ENCODE data around the gene GLUD1. TPM values are rescaled to one million over a fixed set of nuclear protein-coding genes. Genes with fewer than 3 reads are reported as not detected.

The GLUD1 gene
- total and polyA plus RNA-seq, 4 donors: 71.7 to 118 (median 93.8) TPM

DNA sequence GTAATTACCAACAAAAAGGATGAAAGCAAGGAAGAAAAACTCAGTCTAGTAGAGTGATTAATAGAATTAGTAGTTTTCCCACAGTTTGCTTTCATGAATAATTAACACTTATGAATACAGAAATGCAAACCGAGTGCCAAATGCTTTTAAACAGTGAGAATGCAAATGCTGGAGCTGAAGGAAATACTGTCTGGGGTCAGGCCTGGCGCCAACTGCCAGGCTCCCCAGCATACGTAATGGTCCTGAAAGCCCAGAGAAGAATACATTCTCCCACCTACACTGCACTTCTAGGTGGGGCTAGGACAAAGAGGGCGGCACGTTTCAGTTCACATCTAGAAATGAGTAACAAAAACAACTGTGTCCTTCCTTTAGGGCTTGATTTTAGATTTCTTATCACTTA is 30.0 kb downstream of the GLUD1 start:
- Histone ChIP-seq H3K9me3 (ENCODE audit: control insufficient read depth, low read length) (no peaks in the 10 kb centered on the region), H3K27ac (ENCODE audit: low read depth in 1 of 2, low read length in 2 of 2) (no peak overlapping the region), H3K4me3 (ENCODE audit: low read length in 2 of 2) (no peak overlapping the region), H3K36me3 (ENCODE audit: control insufficient read depth in 1 of 2, insufficient read depth in 2 of 2, low read length in 1 of 2) (peaks cover 10 to 13% of the 10 kb centered on the region in 2 donors), H3K4me1 (ENCODE audit: control insufficient read depth in 1 of 2, insufficient read depth in 2 of 2, low read length in 2 of 2) (no peaks in the 10 kb centered on the region), H3K27me3 (ENCODE audit: control insufficient read depth in 1 of 2, insufficient read depth in 2 of 2, low read length in 1 of 2) (no peaks in the 10 kb centered on the region)
- DNase-seq (no peak), ATAC-seq (ENCODE audit: low FRiP score) (no peak)
- 80 to 83% methylated on average over 5 of the region's 5 CpGs for WGBS, 2 donors
- intact Hi-C loops (cut with DNase I): no loop called here

DNA sequence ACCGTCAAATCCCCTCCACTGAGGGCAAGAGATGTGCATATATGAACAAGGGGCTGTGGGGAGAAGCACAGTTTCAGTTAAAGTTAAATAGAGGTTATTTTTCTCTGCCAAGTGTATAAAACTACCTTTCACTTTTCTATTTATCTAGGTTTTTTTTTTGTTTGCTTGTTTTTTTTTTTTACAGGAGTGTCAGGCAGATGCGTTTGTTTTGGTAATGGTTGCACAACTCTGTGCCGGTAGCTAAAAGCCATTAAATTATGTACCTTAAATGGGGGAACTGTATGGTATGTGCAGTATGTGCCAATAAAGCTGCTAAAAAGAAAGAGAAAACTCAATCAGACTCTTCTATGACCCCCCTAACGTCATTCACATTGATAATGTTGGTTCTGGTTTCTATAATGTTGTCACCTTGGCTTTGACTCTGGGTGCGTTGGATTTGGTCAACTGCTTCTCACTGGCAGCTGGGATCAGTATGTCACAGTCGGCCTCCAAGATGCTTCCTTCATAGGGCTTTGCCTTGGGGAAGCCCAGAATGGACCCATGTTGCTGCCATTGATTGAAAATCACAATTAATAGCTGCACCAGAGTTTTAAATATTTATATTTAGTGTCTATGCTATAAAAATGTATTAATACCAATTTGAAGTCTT is 34.2 kb downstream of the GLUD1 start:
- intact Hi-C loops (cut with DNase I): no loop called here
- Histone ChIP-seq H3K4me1 (ENCODE audit: control insufficient read depth in 1 of 2, insufficient read depth in 2 of 2, low read length in 2 of 2) (no peaks in the 10 kb centered on the region), H3K27me3 (ENCODE audit: control insufficient read depth in 1 of 2, insufficient read depth in 2 of 2, low read length in 1 of 2) (no peaks in the 10 kb centered on the region), H3K4me3 (ENCODE audit: low read length in 2 of 2) (no peak overlapping the region), H3K36me3 (ENCODE audit: control insufficient read depth in 1 of 2, insufficient read depth in 2 of 2, low read length in 1 of 2) (peaks cover 2% of the 10 kb centered on the region in 2 donors), H3K9me3 (ENCODE audit: control insufficient read depth, low read length) (no peaks in the 10 kb centered on the region), H3K27ac (ENCODE audit: low read depth in 1 of 2, low read length in 2 of 2) (no peak overlapping the region)
- ATAC-seq (ENCODE audit: low FRiP score): no peak
- WGBS, 2 donors: 88 to 92% methylated on average over 6 of the region's 6 CpGs
- no peak for DNase-seq

DNA sequence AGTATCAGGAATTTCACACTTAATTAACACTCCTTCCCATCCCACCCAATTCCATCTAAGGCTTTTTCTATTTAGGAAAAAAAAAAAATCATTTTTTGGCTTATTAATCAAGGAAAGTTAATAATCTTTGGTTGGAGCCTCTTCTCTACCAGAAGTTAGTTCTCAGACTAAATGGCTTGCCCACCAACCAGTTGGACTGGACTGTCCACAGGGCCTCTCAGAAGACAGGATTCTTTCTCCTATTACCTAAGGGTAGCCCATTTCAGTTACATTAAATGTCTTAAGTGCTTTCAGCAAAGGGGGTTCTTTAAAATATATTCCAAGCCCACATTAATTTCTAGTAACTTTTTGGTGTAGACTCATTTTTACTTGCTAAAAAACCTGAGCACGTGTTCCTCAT is 35.2 kb downstream of the GLUD1 start:
- ATAC-seq (ENCODE audit: low FRiP score) (no peak), DNase-seq (no peak)
- no peaks in the 10 kb centered on the region for H3K9me3 ChIP-seq (ENCODE audit: control insufficient read depth, low read length)
- H3K27ac ChIP-seq (ENCODE audit: low read depth in 1 of 2, low read length in 2 of 2): no peak overlapping the region
- intact Hi-C loops (cut with DNase I): no loop called here
- WGBS, 2 donors: 99 to 100% methylated on average over 1 of the region's 1 CpG
- no peak overlapping the region for H3K4me3 ChIP-seq (ENCODE audit: low read length in 2 of 2)
- peaks cover 2% of the 10 kb centered on the region in 2 donors for H3K36me3 ChIP-seq (ENCODE audit: control insufficient read depth in 1 of 2, insufficient read depth in 2 of 2, low read length in 1 of 2)
- H3K27me3 ChIP-seq (ENCODE audit: control insufficient read depth in 1 of 2, insufficient read depth in 2 of 2, low read length in 1 of 2): no peaks in the 10 kb centered on the region
- H3K4me1 ChIP-seq (ENCODE audit: control insufficient read depth in 1 of 2, insufficient read depth in 2 of 2, low read length in 2 of 2): no peaks in the 10 kb centered on the region

DNA sequence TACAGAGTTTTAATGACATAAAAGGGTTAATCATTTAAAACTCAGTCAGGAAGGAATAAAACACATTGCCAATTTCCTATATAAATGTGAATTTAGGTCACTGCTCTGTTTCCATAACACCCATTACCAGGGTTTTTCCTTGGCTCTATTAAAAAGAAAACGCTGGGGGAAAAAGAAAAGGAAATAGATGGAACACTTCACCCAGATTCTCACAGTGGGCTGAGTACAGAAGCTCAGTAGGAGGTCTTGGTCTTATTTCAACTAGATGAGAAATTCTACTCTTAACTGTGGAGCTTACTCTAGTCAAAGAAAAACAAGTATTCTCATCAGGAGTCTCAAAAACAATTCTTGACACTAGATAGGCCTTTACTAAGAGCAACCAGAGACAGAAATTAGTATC is 36.5 kb downstream of the GLUD1 start:
- Histone ChIP-seq H3K27ac (ENCODE audit: low read depth in 1 of 2, low read length in 2 of 2) (no peak overlapping the region), H3K9me3 (ENCODE audit: control insufficient read depth, low read length) (no peaks in the 10 kb centered on the region), H3K36me3 (ENCODE audit: control insufficient read depth in 1 of 2, insufficient read depth in 2 of 2, low read length in 1 of 2) (peaks cover 2% of the 10 kb centered on the region in 2 donors), H3K4me3 (ENCODE audit: low read length in 2 of 2) (no peak overlapping the region), H3K4me1 (ENCODE audit: control insufficient read depth in 1 of 2, insufficient read depth in 2 of 2, low read length in 2 of 2) (no peaks in the 10 kb centered on the region), H3K27me3 (ENCODE audit: control insufficient read depth in 1 of 2, insufficient read depth in 2 of 2, low read length in 1 of 2) (no peaks in the 10 kb centered on the region)
- WGBS, 2 donors: 37 to 50% methylated on average over 1 of the region's 1 CpG
- no peak for ATAC-seq (ENCODE audit: low FRiP score)
- no peak for DNase-seq
- intact Hi-C loops (cut with DNase I): no loop called here

DNA sequence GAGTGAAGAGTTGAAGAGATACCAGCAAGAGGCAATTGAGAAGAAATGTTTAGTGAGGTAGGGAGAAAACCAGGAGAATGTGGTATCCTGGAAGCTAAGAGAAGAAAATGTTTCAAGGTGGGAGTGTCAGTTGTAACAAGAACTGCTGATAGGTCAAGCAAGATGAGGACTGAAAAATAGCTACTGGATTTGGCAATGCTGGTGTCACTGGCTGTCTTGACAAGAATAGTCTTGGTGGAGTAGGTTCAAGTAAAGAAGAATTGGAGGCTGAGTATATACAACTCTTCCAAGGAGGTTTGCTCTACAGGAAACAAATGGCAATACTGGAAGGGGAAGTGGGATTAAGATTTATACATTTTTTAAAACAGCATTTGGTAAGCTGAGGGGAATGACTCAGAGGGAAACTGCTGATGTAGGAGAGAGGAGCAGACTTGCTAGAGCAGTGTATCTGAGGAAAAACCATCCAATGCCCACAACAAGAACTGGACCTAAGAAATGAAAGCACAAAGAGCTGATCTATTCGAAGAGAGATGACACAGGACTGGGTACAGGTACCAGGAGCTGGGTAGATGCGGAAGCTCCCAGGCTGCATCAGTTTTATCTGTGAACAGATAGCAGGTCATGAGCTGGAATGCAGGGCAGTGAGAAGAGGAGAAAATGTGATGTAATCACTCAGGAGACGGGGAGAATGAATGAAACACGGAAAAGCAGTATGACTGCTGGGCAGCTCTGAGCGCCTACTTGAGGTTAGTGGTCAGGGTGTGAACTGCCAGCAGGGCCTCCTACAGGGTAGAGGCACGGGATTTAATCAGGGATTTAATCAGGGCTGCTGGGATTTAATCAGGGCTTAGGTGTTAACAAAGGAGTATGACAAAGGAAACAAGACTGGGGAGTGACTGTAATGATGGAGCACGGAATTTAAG is 40.0 kb downstream of the GLUD1 start:
- 80% methylated on average over 7 of the region's 7 CpGs for WGBS, 2 donors
- peak; percentile 56 for ATAC-seq (ENCODE audit: low FRiP score)
- no peaks in the 10 kb centered on the region for H3K27me3 ChIP-seq (ENCODE audit: control insufficient read depth in 1 of 2, insufficient read depth in 2 of 2, low read length in 1 of 2)
- no peaks in the 10 kb centered on the region for H3K9me3 ChIP-seq (ENCODE audit: control insufficient read depth, low read length)
- no peaks in the 10 kb centered on the region for H3K4me1 ChIP-seq (ENCODE audit: control insufficient read depth in 1 of 2, insufficient read depth in 2 of 2, low read length in 2 of 2)
- H3K27ac ChIP-seq (ENCODE audit: low read depth in 1 of 2, low read length in 2 of 2): no peak overlapping the region
- DNase-seq: no peak
- H3K36me3 ChIP-seq (ENCODE audit: control insufficient read depth in 1 of 2, insufficient read depth in 2 of 2, low read length in 1 of 2): peaks cover 2% of the 10 kb centered on the region in 2 donors
- H3K4me3 ChIP-seq (ENCODE audit: low read length in 2 of 2): no peak overlapping the region
- intact Hi-C loops (cut with DNase I): no loop called here

DNA sequence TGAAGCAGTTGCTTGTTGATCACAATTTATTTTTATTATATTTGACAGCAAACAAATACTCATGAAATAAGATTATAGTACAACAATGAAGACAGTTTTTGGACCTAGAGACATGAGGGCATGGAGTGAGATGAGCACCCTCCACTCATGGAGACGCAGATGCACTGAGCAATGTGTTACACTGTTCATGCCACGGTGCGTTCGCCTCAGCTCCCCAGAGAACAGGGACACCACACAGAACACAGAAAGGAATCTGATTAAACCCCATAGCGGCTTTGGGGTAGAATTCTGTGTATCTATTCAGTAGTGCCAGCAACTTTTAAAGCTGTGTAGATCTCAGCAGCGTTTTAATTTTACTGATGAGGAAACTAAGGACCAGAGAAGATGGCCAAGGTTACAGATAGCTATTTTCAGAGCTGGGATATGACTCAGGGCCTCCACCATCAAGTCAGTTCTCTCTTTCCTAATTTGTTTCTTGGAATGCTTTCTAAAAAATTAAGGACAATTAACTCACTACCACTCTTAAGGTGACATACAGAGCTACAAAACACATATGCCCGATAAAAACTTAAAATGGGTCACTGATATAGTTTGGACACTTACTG is 41.0 kb downstream of the GLUD1 start:
- H3K27ac ChIP-seq (ENCODE audit: low read depth in 1 of 2, low read length in 2 of 2): no peak overlapping the region
- H3K36me3 ChIP-seq (ENCODE audit: control insufficient read depth in 1 of 2, insufficient read depth in 2 of 2, low read length in 1 of 2): peaks cover 2% of the 10 kb centered on the region in 2 donors
- no peak for DNase-seq
- no peaks in the 10 kb centered on the region for H3K9me3 ChIP-seq (ENCODE audit: control insufficient read depth, low read length)
- ATAC-seq (ENCODE audit: low FRiP score): no peak
- no peak overlapping the region for H3K4me3 ChIP-seq (ENCODE audit: low read length in 2 of 2)
- H3K27me3 ChIP-seq (ENCODE audit: control insufficient read depth in 1 of 2, insufficient read depth in 2 of 2, low read length in 1 of 2): no peaks in the 10 kb centered on the region
- intact Hi-C loops (cut with DNase I): no loop called here
- 92 to 94% methylated on average over 7 of the region's 7 CpGs for WGBS, 2 donors
- H3K4me1 ChIP-seq (ENCODE audit: control insufficient read depth in 1 of 2, insufficient read depth in 2 of 2, low read length in 2 of 2): no peaks in the 10 kb centered on the region

DNA sequence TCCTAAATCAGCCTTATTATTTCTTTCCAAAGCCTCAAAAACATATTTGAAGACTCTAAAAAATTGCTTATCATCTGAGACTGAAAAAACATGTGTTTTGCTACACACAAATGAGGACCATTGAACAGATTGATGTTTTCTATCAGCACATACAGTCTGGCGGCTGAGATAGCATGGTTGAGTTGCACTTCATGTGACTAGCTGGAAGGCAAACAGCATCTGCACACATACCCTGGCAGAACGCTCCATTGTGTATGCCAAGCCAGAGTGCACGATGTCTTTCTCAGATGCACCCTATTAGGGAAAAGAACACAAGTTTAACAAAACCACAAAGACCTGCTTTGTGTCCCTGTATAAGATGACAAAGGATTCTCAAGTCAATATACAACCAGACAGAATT is 41.5 kb downstream of the GLUD1 start:
- H3K36me3 ChIP-seq (ENCODE audit: control insufficient read depth in 1 of 2, insufficient read depth in 2 of 2, low read length in 1 of 2): peaks cover 2% of the 10 kb centered on the region in 2 donors
- intact Hi-C loops (cut with DNase I): no loop called here
- ATAC-seq (ENCODE audit: low FRiP score) (peak; percentile 53), DNase-seq (no peak)
- H3K27me3 ChIP-seq (ENCODE audit: control insufficient read depth in 1 of 2, insufficient read depth in 2 of 2, low read length in 1 of 2): no peaks in the 10 kb centered on the region
- no peak overlapping the region for H3K27ac ChIP-seq (ENCODE audit: low read depth in 1 of 2, low read length in 2 of 2)
- no peak overlapping the region for H3K4me3 ChIP-seq (ENCODE audit: low read length in 2 of 2)
- H3K9me3 ChIP-seq (ENCODE audit: control insufficient read depth, low read length): no peaks in the 10 kb centered on the region
- no peaks in the 10 kb centered on the region for H3K4me1 ChIP-seq (ENCODE audit: control insufficient read depth in 1 of 2, insufficient read depth in 2 of 2, low read length in 2 of 2)
- 15 to 18% methylated on average over 3 of the region's 3 CpGs for WGBS, 2 donors

DNA sequence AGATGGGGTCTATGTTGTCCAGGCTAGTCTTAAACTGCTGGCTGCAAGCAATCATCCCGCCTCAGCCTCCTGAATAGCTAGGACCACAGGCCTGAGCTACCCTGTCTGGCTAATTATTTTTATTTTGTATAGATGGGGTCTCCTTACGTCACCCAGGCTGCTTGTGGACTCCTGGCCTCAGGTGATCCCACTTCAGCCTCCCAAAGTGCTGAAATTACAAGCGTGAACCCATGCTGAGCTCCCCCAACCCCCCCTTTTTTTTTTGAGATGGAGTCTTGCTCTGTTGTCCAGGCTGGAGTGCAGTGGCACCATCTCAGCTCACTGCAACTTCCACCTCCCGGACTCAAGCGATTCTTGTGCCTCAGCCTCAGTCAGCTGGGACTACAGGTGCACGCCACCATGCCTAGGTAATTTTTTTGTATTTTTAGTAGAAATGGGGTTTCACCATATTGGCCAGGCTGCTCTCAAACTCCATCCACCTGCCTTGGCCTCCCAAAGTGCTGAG is 49.2 kb downstream of the GLUD1 start:
- no peak for ATAC-seq (ENCODE audit: low FRiP score)
- H3K27me3 ChIP-seq (ENCODE audit: control insufficient read depth in 1 of 2, insufficient read depth in 2 of 2, low read length in 1 of 2): no peaks in the 10 kb centered on the region
- no peak for DNase-seq
- H3K9me3 ChIP-seq (ENCODE audit: control insufficient read depth, low read length): no peaks in the 10 kb centered on the region
- no peaks in the 10 kb centered on the region for H3K4me1 ChIP-seq (ENCODE audit: control insufficient read depth in 1 of 2, insufficient read depth in 2 of 2, low read length in 2 of 2)
- H3K4me3 ChIP-seq (ENCODE audit: low read length in 2 of 2): no peak overlapping the region
- peaks cover 0 to 2% of the 10 kb centered on the region in 2 donors for H3K36me3 ChIP-seq (ENCODE audit: control insufficient read depth in 1 of 2, insufficient read depth in 2 of 2, low read length in 1 of 2)
- WGBS, 2 donors: 96 to 99% methylated on average over 6 of the region's 6 CpGs
- intact Hi-C loops (cut with DNase I): no loop called here
- H3K27ac ChIP-seq (ENCODE audit: low read depth in 1 of 2, low read length in 2 of 2): no peak overlapping the region
